PFSK-1 (cell line): ENCODE results near the gene CCDC188.

Source experiments
- FOXP2 ChIP-seq: optimal IDR thresholded peaks from 2 replicates; pipeline ENCODE3; 2011; ENCODE audit warnings: borderline replicate concordance, control low read depth, inconsistent platforms; ENCODE audit not compliant: insufficient read depth; ENCODE audit errors: extremely low read length, extremely low read depth
- POLR2AphosphoS5 ChIP-seq: IDR thresholded peaks from 2 replicates; pipeline ENCODE4 v1.6.1; 2012; ENCODE audit warnings: low read depth, mild to moderate bottlenecking, control low read depth, low read length, moderate library complexity
- SIN3A ChIP-seq: IDR thresholded peaks from 2 replicates; pipeline ENCODE4 v1.6.1; 2012; ENCODE audit warnings: mild to moderate bottlenecking, low read length, moderate library complexity, borderline replicate concordance; ENCODE audit not compliant: insufficient read depth
- TAF1 ChIP-seq: IDR thresholded peaks from 2 replicates; pipeline ENCODE4 v1.6.1; 2012; ENCODE audit warnings: low read length, control low read depth, borderline replicate concordance; ENCODE audit not compliant: insufficient read depth

DNA sequence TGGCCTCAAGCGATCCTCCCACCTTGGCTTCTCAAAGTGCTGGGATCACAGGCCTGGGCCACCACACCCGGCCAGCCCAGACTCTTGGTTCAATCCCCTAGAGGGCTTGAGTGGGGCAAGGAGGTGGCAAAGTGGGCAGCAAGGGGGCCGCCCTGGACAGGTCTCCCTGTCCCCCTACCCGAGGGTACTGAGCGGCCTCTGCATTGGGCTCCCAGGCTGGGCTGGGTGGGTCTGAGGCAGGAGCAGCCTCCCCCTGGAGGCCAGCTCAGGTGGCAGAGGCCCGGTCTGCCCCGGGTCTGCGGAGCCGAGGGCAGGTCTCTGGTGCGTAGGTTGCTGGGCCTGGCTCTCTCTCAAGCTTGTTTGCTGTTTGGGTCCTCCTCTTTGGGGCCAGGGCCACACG, 22.4 kb upstream of the CCDC188 start:
- no peak for TF ChIP-seq TAF1
- TF ChIP-seq POLR2AphosphoS5: no peak
- no peak for TF ChIP-seq FOXP2
- no peak for TF ChIP-seq SIN3A
